Measurements from ENCODE around the gene OSBPL5.

The OSBPL5 gene

GRCh38 chr11:3145206-3145520 is 19.9 kb downstream of the OSBPL5 start:
- H3K4me1 ChIP-seq (ENCODE audit: control insufficient read depth, insufficient read depth, low read length), result peaks cover 14% of the 10 kb centered on the region; the same call in 1 of the 2 replicates
- H3K27ac ChIP-seq (ENCODE audit: low read depth, low read length), result no peak overlapping the region
- no peaks in the 10 kb centered on the region; the same call in 1 of the 2 replicates for H3K27me3 ChIP-seq (ENCODE audit: control insufficient read depth, insufficient read depth, low read length)
- H3K4me3 ChIP-seq (ENCODE audit: low read depth, low read length), result no peak overlapping the region
- no peak overlapping the region for H3K9ac ChIP-seq (ENCODE audit: low read length)
- no peaks in the 10 kb centered on the region for H3K36me3 ChIP-seq (ENCODE audit: control insufficient read depth, insufficient read depth, low read length)
- no peaks in the 10 kb centered on the region for H3K9me3 ChIP-seq (ENCODE audit: control insufficient read depth, insufficient read depth, low read depth, low read length)

- H3K9me3 ChIP-seq (ENCODE audit: control insufficient read depth, insufficient read depth, low read depth, low read length), result no peaks in the 10 kb centered on the region
- no peaks in the 10 kb centered on the region; the same call in 1 of the 2 replicates for H3K27me3 ChIP-seq (ENCODE audit: control insufficient read depth, insufficient read depth, low read length)
- H3K27ac ChIP-seq (ENCODE audit: low read depth, low read length), result no peak overlapping the region
- no peak overlapping the region for H3K4me3 ChIP-seq (ENCODE audit: low read depth, low read length)
- peaks cover 14% of the 10 kb centered on the region; the same call in 1 of the 2 replicates for H3K4me1 ChIP-seq (ENCODE audit: control insufficient read depth, insufficient read depth, low read length)
- H3K9ac ChIP-seq (ENCODE audit: low read length), result no peak overlapping the region
- H3K36me3 ChIP-seq (ENCODE audit: control insufficient read depth, insufficient read depth, low read length), result no peaks in the 10 kb centered on the region
Measured at GRCh38 chr11:3144296-3145205, 20.6 kb downstream of the OSBPL5 start.

GRCh38 chr11:3143136-3143880 is 21.8 kb downstream of the OSBPL5 start:
- no peaks in the 10 kb centered on the region for H3K36me3 ChIP-seq (ENCODE audit: control insufficient read depth, insufficient read depth, low read length)
- H3K9me3 ChIP-seq (ENCODE audit: control insufficient read depth, insufficient read depth, low read depth, low read length), result no peaks in the 10 kb centered on the region
- H3K27ac ChIP-seq (ENCODE audit: low read depth, low read length), result no peak overlapping the region
- no peak overlapping the region for H3K4me3 ChIP-seq (ENCODE audit: low read depth, low read length)
- peaks cover 17% of the 10 kb centered on the region for H3K4me1 ChIP-seq (ENCODE audit: control insufficient read depth, insufficient read depth, low read length)
- H3K27me3 ChIP-seq (ENCODE audit: control insufficient read depth, insufficient read depth, low read length), result no peaks in the 10 kb centered on the region; the same call in 1 of the 2 replicates
- no peak overlapping the region for H3K9ac ChIP-seq (ENCODE audit: low read length)

- H3K4me1 ChIP-seq (ENCODE audit: control insufficient read depth, insufficient read depth, low read length), result peaks cover 9% of the 10 kb centered on the region
- H3K9ac ChIP-seq (ENCODE audit: low read length), result no peak overlapping the region
- H3K36me3 ChIP-seq (ENCODE audit: control insufficient read depth, insufficient read depth, low read length), result no peaks in the 10 kb centered on the region
- no peaks in the 10 kb centered on the region for H3K9me3 ChIP-seq (ENCODE audit: control insufficient read depth, insufficient read depth, low read depth, low read length)
- no peak overlapping the region for H3K27ac ChIP-seq (ENCODE audit: low read depth, low read length)
- H3K4me3 ChIP-seq (ENCODE audit: low read depth, low read length), result no peak overlapping the region
- H3K27me3 ChIP-seq (ENCODE audit: control insufficient read depth, insufficient read depth, low read length), result no peaks in the 10 kb centered on the region; the same call in 1 of the 2 replicates
Measured at GRCh38 chr11:3140291-3140603, 24.9 kb downstream of the OSBPL5 start.

- Histone ChIP-seq H3K27ac (ENCODE audit: low read depth, low read length) (no peak overlapping the region), H3K9ac (ENCODE audit: low read length) (no peak overlapping the region), H3K27me3 (ENCODE audit: control insufficient read depth, insufficient read depth, low read length) (no peaks in the 10 kb centered on the region), H3K4me1 (ENCODE audit: control insufficient read depth, insufficient read depth, low read length) (peaks cover 8% of the 10 kb centered on the region), H3K9me3 (ENCODE audit: control insufficient read depth, insufficient read depth, low read depth, low read length) (no peaks in the 10 kb centered on the region), H3K36me3 (ENCODE audit: control insufficient read depth, insufficient read depth, low read length) (no peaks in the 10 kb centered on the region), H3K4me3 (ENCODE audit: low read depth, low read length) (no peak overlapping the region)
Measured at GRCh38 chr11:3139481-3140290, 25.4 kb downstream of the OSBPL5 start.

GRCh38 chr11:3139086-3139440 is 26.0 kb downstream of the OSBPL5 start:
- Histone ChIP-seq H3K9me3 (ENCODE audit: control insufficient read depth, insufficient read depth, low read depth, low read length) (no peaks in the 10 kb centered on the region), H3K27me3 (ENCODE audit: control insufficient read depth, insufficient read depth, low read length) (no peaks in the 10 kb centered on the region), H3K4me1 (ENCODE audit: control insufficient read depth, insufficient read depth, low read length) (peaks cover 8% of the 10 kb centered on the region), H3K4me3 (ENCODE audit: low read depth, low read length) (no peak overlapping the region), H3K27ac (ENCODE audit: low read depth, low read length) (no peak overlapping the region), H3K36me3 (ENCODE audit: control insufficient read depth, insufficient read depth, low read length) (no peaks in the 10 kb centered on the region), H3K9ac (ENCODE audit: low read length) (no peak overlapping the region)

GRCh38 chr11:3138178-3139085 is 26.7 kb downstream of the OSBPL5 start:
- Histone ChIP-seq H3K4me1 (ENCODE audit: control insufficient read depth, insufficient read depth, low read length) (peaks cover 8% of the 10 kb centered on the region), H3K9ac (ENCODE audit: low read length) (no peak overlapping the region), H3K27me3 (ENCODE audit: control insufficient read depth, insufficient read depth, low read length) (no peaks in the 10 kb centered on the region), H3K36me3 (ENCODE audit: control insufficient read depth, insufficient read depth, low read length) (no peaks in the 10 kb centered on the region), H3K4me3 (ENCODE audit: low read depth, low read length) (no peak overlapping the region), H3K9me3 (ENCODE audit: control insufficient read depth, insufficient read depth, low read depth, low read length) (no peaks in the 10 kb centered on the region), H3K27ac (ENCODE audit: low read depth, low read length) (no peak overlapping the region)

GRCh38 chr11:3137486-3138177 is 27.5 kb downstream of the OSBPL5 start:
- H3K9ac ChIP-seq (ENCODE audit: low read length), result no peak overlapping the region
- no peaks in the 10 kb centered on the region for H3K9me3 ChIP-seq (ENCODE audit: control insufficient read depth, insufficient read depth, low read depth, low read length)
- no peaks in the 10 kb centered on the region for H3K36me3 ChIP-seq (ENCODE audit: control insufficient read depth, insufficient read depth, low read length)
- no peaks in the 10 kb centered on the region for H3K27me3 ChIP-seq (ENCODE audit: control insufficient read depth, insufficient read depth, low read length)
- no peak overlapping the region for H3K27ac ChIP-seq (ENCODE audit: low read depth, low read length)
- peaks cover 8% of the 10 kb centered on the region for H3K4me1 ChIP-seq (ENCODE audit: control insufficient read depth, insufficient read depth, low read length)
- H3K4me3 ChIP-seq (ENCODE audit: low read depth, low read length), result no peak overlapping the region

- H3K4me3 ChIP-seq (ENCODE audit: low read depth, low read length), result no peak overlapping the region
- peaks cover 8% of the 10 kb centered on the region for H3K4me1 ChIP-seq (ENCODE audit: control insufficient read depth, insufficient read depth, low read length)
- no peaks in the 10 kb centered on the region for H3K36me3 ChIP-seq (ENCODE audit: control insufficient read depth, insufficient read depth, low read length)
- no peak overlapping the region for H3K27ac ChIP-seq (ENCODE audit: low read depth, low read length)
- no peaks in the 10 kb centered on the region for H3K27me3 ChIP-seq (ENCODE audit: control insufficient read depth, insufficient read depth, low read length)
- H3K9me3 ChIP-seq (ENCODE audit: control insufficient read depth, insufficient read depth, low read depth, low read length), result no peaks in the 10 kb centered on the region
- H3K9ac ChIP-seq (ENCODE audit: low read length), result no peak overlapping the region
Measured at GRCh38 chr11:3136546-3137455, 28.3 kb downstream of the OSBPL5 start.

Data from HUES6 (cell line).